ENCODE data around the gene CDK4.

The CDK4 gene

GRCh38 chr12:57771873-57772428 is 19.8 kb upstream of the CDK4 start, which contains the start of gene METTL1:
TSS of gene METTL1 (minus strand) at chr12:57772105. CDS start at chr12:57772083, 22 bp downstream.
- peak; percentile 99 for DNase-seq

GRCh38 chr12:57771236-57771872 is 19.2 kb upstream of the CDK4 start:
- peak; percentile 92 for DNase-seq

DNA sequence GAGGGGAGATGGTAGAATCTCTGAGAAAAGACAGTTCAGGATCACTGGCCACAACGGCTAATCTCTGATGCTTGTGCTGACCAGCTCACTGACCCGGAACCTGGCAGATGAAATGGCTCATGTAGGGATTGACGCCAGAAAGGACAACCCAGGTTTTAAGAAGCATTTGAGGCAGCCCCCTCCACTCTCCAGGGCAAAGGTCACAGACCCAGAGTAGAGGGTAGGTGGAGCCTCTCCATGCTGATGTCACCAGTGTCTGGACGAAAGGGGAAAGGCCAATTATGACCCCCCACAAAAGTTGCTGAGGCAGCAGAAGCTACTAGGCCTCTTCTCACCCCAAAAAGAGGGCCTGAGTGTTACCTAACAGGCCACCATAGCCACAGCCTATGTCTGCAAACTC is 18.6 kb upstream of the CDK4 start:
- DNase-seq: no peak

DNA sequence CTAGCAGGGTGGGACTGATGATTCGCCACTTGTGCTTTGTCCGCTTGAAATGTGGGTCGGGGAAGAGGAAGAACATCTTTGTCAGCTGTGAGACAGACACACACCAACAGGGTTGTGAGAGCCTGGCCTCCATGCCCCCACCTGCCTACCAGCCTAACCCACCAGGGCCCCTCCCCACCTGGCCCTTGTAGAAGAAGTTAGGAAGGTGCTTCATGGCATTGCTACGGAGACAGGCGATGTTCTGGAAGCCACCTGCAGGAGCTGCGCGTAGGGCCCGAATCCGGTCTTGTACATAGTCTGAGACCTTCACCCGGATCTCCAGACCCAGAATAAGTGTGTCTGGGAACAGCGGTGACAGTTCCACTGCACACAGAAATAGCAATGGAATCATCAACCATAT is 17.5 kb upstream of the CDK4 start:
- no peak for DNase-seq

DNA sequence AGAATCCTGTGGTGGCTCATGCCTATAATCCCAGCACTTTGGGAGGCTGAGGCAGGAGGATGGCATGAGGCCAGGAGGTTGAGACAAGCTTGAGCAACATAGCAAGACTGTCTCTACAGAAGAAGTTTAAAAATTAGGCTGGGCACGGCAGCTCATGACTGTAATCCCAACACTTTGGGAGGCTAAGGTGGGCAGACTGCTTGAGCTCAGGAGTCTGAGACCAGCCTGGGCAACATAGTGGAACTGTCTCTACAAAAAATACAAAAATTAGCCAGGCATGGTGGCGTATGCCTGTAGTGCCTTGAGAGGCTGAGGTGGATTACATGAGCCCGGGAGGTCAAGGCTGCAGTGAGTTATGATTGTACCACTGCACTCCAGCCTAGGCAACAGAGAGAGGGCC is 15.8 kb upstream of the CDK4 start:
- DNase-seq: no peak

DNA sequence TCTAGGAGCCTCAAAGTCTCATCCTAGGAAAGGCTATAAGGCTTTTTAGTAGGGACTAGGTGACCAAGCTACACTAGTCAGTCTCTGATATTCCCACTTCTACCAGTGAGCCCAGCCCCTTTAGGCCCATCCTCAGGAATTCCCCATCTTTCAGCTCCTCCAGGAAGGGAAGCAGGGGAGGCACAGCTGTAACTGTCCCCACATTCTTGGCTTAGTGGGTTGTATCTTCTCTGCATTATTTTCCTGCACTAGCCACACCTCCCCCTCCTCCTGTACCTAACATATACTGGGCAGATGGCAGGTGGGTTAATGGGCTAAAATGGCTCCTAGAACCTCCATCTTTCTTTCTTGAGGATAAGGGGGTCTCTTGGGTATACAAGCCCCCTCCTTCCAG is 15.2 kb upstream of the CDK4 start:
- no peak for DNase-seq

DNA sequence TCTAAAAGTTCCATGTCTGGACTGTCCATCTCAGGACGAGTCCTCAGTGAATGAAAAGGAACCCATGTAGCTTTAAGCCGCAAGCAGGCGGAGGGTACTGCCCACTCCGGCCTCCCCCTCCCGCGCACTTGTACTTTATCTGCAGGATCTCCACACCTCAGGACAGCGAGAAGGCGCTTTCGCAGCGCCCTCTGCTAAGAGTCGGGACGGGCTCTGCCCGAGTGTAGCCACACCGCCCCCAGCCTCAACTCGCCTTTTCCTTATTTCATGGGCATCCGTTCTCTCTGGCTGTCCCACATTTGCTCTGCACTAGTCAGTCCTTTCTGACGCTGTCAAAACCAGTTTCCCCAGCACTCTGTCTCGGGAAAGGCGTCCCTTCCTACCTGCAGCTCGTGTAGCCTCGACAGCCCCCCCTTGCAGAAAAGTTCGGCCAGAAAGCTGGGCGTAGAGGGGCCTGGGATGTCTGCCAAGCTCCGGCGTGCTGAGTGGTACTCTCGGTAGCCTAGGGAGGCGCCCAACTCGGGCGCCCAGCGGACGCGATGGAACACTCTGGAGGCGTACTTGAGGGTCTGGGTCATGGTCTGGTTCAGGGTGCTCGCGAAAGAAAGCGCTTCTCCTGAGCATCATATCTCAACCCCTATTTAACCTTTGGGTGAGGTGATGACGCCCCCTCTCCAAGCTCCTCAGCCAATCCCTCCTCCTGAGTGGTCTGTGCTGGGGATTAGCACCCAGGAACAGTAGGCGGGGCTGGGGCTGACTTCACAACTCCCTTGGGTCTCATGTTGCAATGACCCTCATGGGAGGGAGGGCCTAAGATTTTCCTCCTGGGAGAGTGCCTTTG is 14.6 kb upstream of the CDK4 start, which contains the start of gene CYP27B1:
TSS of gene CYP27B1 (minus strand) at position 615 of the 841 bp plus-strand sequence. CDS start at position 578, 37 bp downstream.
- peak; percentile 64 for DNase-seq

DNA sequence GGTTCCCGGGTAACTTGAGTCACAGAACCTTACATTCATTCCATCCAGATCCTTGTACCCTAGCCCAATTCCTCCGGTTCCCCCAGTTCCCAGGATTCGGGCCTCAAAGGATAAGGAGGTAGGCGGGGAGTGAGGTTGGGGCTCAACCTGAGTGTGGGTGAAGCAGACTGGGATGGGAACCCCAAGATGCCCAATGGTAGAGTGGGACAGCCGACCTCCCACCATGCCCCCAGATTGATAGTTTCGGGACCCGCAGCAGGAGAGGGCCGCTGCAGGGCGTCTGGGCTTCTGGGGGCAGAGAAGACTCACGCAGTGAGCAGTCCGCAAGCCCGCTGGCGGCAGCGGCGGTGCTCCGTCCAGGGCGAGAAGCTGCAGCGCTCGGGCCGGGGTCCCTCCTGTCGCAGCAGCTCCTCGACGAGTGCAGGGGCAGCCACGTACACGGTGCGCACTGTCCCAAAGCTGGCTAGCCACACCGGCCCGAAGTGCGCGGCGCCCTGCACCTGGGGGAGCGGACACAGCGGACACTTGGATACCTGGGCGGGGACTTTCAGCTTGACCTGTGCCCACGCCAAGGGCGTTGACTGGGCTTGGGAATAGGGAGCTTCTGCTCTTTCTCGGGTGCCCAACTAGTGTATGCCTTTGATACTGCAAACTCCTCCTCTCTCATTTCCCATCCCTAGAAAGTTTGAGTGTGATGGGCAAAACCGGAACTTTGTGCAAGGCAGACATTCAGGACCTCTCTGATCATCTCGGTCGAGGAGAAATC is 13.8 kb upstream of the CDK4 start:
- DNase-seq: no peak

- DNase-seq: no peak
Measured at GRCh38 chr12:57765003-57765697, 13.0 kb upstream of the CDK4 start.

- no peak for DNase-seq
Measured at GRCh38 chr12:57764662-57765002, 12.5 kb upstream of the CDK4 start.

DNA sequence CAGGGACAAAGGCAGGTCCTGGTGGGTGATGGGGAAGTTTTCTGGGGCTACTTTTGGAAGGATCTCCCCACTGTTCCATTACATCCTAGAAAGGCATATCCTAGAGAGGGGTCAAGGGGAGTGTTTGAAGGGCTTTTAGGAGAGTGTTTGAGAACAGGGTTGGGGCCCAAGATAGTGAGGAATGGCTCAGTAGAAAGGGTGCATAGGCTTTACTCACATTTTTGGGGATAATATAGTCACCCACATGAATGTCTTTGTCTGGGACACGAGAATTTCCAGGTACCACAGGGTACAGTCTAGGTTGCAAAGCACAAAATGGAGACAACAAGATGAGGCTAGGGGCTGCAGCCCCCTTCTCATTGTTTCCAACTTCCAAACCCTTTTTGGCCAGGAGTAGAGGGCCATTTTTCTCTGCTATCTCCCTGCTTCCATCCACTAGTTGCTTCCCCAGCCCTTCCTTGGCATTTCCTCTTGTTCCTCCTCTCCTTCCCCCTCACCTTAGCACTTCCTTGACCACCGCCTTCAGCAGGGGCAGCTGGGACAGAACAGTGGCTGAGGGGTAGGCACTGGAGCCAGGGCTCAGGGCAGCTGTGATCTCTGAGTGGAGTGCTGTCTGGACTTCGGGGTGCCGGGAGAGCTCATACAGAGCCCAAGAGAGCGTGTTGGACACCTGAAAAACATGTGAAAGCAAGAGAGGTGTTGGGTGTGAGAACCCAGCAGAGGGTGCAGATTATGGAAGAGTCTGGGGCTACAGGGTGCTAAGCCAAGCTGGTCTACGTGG is 12.0 kb upstream of the CDK4 start:
- no peak for DNase-seq

DNA sequence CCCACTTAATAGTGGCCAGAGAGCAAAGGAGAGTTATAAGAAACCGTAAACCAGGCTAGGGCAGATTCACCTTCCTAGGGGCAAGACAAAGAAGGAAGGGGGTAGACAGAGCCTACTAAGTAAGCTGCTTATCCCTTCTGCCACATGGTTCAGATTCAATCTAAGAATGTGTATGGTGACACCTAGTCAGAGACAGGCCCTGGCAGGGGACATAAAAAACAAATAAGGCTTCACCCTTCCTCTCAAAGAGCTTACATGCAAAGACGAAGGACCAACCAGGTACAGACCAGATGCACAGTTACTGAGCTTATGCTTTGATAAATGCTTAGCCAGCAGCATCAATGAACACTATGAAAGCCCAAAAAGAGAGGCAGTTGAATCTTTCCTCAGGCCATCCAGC is 10.4 kb upstream of the CDK4 start:
- DNase-seq: no peak

GRCh38 chr12:57761391-57761998 is 9.4 kb upstream of the CDK4 start:
- DNase-seq: no peak

GRCh38 chr12:57760347-57760982 is 8.4 kb upstream of the CDK4 start:
- no peak for DNase-seq

DNA sequence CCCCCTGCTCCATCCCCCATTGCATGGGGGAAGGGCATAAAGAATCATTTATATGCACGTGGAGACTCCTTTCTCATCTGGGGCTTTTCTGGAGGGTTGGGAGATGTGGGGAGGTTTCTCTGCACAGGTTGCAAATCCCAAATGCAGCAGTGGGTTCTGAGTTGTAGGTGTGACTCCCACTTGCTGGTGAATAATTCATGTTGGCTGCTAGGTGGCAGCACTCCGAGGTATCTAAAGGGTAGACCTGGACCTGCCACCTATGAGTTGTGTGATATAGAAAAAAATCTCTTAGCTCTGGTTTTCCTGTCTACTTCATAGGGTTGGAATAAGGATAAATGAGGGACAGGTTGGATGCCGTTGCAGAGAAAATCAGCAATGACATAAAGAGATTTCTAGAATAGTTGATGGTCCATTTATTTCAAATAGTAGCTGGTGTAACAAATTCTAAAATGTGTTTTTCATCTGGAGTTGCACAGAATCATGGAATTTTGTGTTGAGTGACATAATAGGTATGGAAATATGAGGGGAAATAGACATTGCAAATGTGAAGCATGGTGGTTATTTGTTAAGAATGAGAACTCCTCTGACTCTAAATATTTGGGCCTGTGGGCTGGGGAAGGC is 7.4 kb upstream of the CDK4 start:
- DNase-seq: no peak

GRCh38 chr12:57758552-57759359 is 6.6 kb upstream of the CDK4 start:
- DNase-seq: no peak

- no peak for DNase-seq
Measured at GRCh38 chr12:57757771-57758170, 5.7 kb upstream of the CDK4 start.

DNA sequence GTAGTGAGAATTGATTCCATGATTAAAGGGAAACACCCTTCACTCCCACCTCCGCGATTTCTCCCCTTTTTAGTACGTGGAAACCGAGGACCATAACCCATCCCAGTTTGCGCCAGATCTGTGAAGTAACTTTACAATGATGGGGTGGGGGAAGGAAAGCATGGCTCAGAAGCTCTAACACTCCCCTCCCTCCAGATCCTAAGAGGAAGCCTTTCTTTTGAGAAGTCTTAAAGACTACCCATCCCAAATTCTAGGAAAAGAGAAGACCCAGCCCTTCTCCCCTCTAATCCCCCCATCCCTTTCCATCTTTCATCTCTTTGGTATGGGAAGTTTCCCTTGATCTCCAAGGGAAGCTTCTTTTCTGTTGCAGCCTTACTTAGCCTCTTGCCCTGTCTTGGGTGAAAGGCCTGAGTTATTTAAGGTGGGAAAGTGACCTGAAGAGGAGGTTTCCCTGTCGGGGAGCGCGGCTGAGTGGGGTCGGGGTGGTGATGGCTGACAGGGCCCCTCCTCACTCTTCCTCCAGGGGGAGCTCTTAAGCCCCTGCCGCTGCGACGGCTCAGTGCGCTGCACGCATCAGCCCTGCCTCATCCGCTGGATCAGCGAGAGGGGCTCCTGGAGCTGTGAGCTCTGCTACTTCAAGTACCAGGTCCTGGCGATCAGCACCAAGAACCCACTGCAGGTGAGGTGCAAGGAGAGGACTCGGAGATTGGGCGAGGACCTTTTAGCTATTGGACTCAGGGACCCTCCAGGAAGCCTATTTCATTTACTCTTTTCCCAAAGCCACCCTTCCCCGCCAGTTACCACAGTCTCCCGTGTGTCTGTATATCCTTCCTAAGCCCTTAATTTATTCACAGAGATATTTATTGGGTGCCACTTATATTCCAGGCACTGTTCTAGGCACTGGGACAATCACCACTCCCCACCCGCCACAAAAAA is 4.6 kb upstream of the CDK4 start:
- DNase-seq: no peak
